ENCODE measurements around the gene PAPSS2. TPM values are rescaled to one million over a fixed set of nuclear protein-coding genes. Genes with fewer than 3 reads are reported as not detected.

PAPSS2 gene
- total and polyA plus RNA-seq, 2 experiments from 2014 or later: 38.3 to 58.0 TPM

- no peak overlapping the region for H3K4me3 ChIP-seq
- no peaks in the 10 kb centered on the region for H3K36me3 ChIP-seq (replicated peaks; ENCODE audit: insufficient read depth, low read depth)
- H3K27me3 ChIP-seq: no peaks in the 10 kb centered on the region
- TF ChIP-seq CTCF (IDR thresholded peaks at IDR 0.05; ENCODE audit: poor library complexity) (no peak), EZH2phosphoT487 (IDR thresholded peaks at IDR 0.05; ENCODE audit: low read depth, severe bottlenecking, unreplicated experiment) (no peak), EZH2 (IDR thresholded peaks at IDR 0.05; ENCODE audit: borderline replicate concordance) (no peak)
- no peaks in the 10 kb centered on the region for H3K9me2 ChIP-seq (replicated peaks; ENCODE audit: insufficient read depth)
- no peaks in the 10 kb centered on the region for H3K79me2 ChIP-seq
- no peak overlapping the region for H3K27ac ChIP-seq
- 58% methylated on average over 1 of the region's 1 CpG for WGBS (ENCODE audit: low lambda C conversion rate, missing lambda C conversion rate)
- no peaks in the 10 kb centered on the region for H3K4me1 ChIP-seq (ENCODE audit: insufficient read depth)
- H3K4me2 ChIP-seq: no peak overlapping the region
- no peak for DNase-seq (ENCODE audit: low spot score)
- H4K20me1 ChIP-seq (ENCODE audit: insufficient read depth, poor library complexity, severe bottlenecking): no peaks in the 10 kb centered on the region
- no peak overlapping the region for H2AFZ ChIP-seq
- no peaks in the 10 kb centered on the region for H3K9me3 ChIP-seq (ENCODE audit: low read depth)
Observed at GRCh38 chr10:87625661-87626060, 34.0 kb upstream of the PAPSS2 start.

- Histone ChIP-seq H3K4me3 (no peak overlapping the region), H2AFZ (no peak overlapping the region), H3K27ac (no peak overlapping the region), H3K79me2 (no peaks in the 10 kb centered on the region), H3K27me3 (no peaks in the 10 kb centered on the region), H3K36me3 (replicated peaks; ENCODE audit: insufficient read depth, low read depth) (no peaks in the 10 kb centered on the region), H3K9me3 (ENCODE audit: low read depth) (no peaks in the 10 kb centered on the region), H3K4me2 (no peak overlapping the region), H3K4me1 (ENCODE audit: insufficient read depth) (no peaks in the 10 kb centered on the region), H3K9me2 (replicated peaks; ENCODE audit: insufficient read depth) (no peaks in the 10 kb centered on the region), H4K20me1 (ENCODE audit: insufficient read depth, poor library complexity, severe bottlenecking) (no peaks in the 10 kb centered on the region)
- TF ChIP-seq EZH2phosphoT487 (IDR thresholded peaks at IDR 0.05; ENCODE audit: low read depth, severe bottlenecking, unreplicated experiment) (no peak), CTCF (IDR thresholded peaks at IDR 0.05; ENCODE audit: poor library complexity) (no peak), EZH2 (IDR thresholded peaks at IDR 0.05; ENCODE audit: borderline replicate concordance) (no peak)
- 100% methylated on average over 1 of the region's 1 CpG for WGBS (ENCODE audit: low lambda C conversion rate, missing lambda C conversion rate)
- DNase-seq (ENCODE audit: low spot score): no peak
Observed at GRCh38 chr10:87626422-87626892, 33.2 kb upstream of the PAPSS2 start.

- WGBS (ENCODE audit: low lambda C conversion rate, missing lambda C conversion rate): 92% methylated on average over 7 of the region's 7 CpGs
Observed at GRCh38 chr10:87630171-87630570, 29.5 kb upstream of the PAPSS2 start.

More at GRCh38 chr10:87630171-87630570, 29.5 kb upstream of the PAPSS2 start:
- no peaks in the 10 kb centered on the region for H3K4me1 ChIP-seq (ENCODE audit: insufficient read depth)
- no peaks in the 10 kb centered on the region for H3K27me3 ChIP-seq
- H3K36me3 ChIP-seq (replicated peaks; ENCODE audit: insufficient read depth, low read depth): no peaks in the 10 kb centered on the region
- H3K27ac ChIP-seq: no peak overlapping the region
- no peaks in the 10 kb centered on the region for H3K9me2 ChIP-seq (replicated peaks; ENCODE audit: insufficient read depth)
- no peaks in the 10 kb centered on the region for H4K20me1 ChIP-seq (ENCODE audit: insufficient read depth, poor library complexity, severe bottlenecking)
- no peaks in the 10 kb centered on the region for H3K9me3 ChIP-seq (ENCODE audit: low read depth)
- H3K4me2 ChIP-seq: no peak overlapping the region
- H3K79me2 ChIP-seq: no peaks in the 10 kb centered on the region
- TF ChIP-seq EZH2 (IDR thresholded peaks at IDR 0.05; ENCODE audit: borderline replicate concordance) (no peak), EZH2phosphoT487 (IDR thresholded peaks at IDR 0.05; ENCODE audit: low read depth, severe bottlenecking, unreplicated experiment) (no peak), CTCF (IDR thresholded peaks at IDR 0.05; ENCODE audit: poor library complexity) (no peak)
- no peak overlapping the region for H2AFZ ChIP-seq
- DNase-seq (ENCODE audit: low spot score): no peak
- H3K4me3 ChIP-seq: no peak overlapping the region
